ENCODE results near the gene CHID1. TPM values are rescaled to one million over a fixed set of nuclear protein-coding genes. Genes with fewer than 3 reads are reported as not detected.
A peak's percentile ranks its signal among the peaks of the same experiment; 100 is the strongest.

Gene CHID1
- total and polyA plus RNA-seq, 9 of the 15 experiments (the other 6 are each of a cell fraction or from before 2014, with no cell fraction given), result 15.1 to 108 (median 39.8) TPM

GRCh38 chr11:824292-824880 is 86.2 kb downstream of the CHID1 start (continued):
- no peak for TF ChIP-seq HOMEZ (CRISPR knock-in tag; IDR thresholded peaks at IDR 0.05)

GRCh38 chr11:823441-824291 is 86.9 kb downstream of the CHID1 start:
- H3K9ac ChIP-seq (ENCODE audit: insufficient read depth in 1 of 2, low read depth in 2 of 2, low read length in 2 of 2), result no peak overlapping the region
- H3K9me1 ChIP-seq (ENCODE audit: control insufficient read depth, insufficient read depth, low read length), result peaks cover 6% of the 10 kb centered on the region
- peaks cover 37% of the 10 kb centered on the region; the same call in 1 of the 3 replicates for H3K36me3 ChIP-seq (ENCODE audit: control insufficient read depth, insufficient read depth, low read length)
- H3K4me1 ChIP-seq (replicated peaks in 1 of 2; ENCODE audit: control insufficient read depth in 2 of 2, insufficient read depth in 2 of 2, low read length in 2 of 2), result peaks cover 30 to 91% of the 10 kb centered on the region in 2 experiments
- ATAC-seq (no peak), DNase-seq (ENCODE audit: extremely low read depth in 1 of 4, low spot score in 3 of 4) (no peak), FAIRE-seq (no peak)
- H2AFZ ChIP-seq (ENCODE audit: low read depth, low read length), result no peak overlapping the region
- intact Hi-C loops (cut with micrococcal nuclease), result no loop called here
- ChIA-PET CTCF (ENCODE audit: low intra/inter-chr PET ratio) (no interaction called here), POLR2A (interaction anchor here (0.5 to 2.5 kb wide), 7 partner anchors 8 to 33 kb away, joined by 3 to 20 read pairs (median 3); partner anchors contain the start of gene RPLP2)
- no peak overlapping the region for H3K27ac ChIP-seq (ENCODE audit: extremely low read depth, low read depth, low read length)
- H3K9me3 ChIP-seq (replicated peaks; ENCODE audit: control insufficient read depth, insufficient read depth, low read depth, low read length), result no peaks in the 10 kb centered on the region
- WGBS (ENCODE audit: insufficient coverage, low coverage, missing lambda C conversion rate), result 94% methylated on average over 21 of the region's 53 CpGs
- peaks cover 29% of the 10 kb centered on the region for H3K79me2 ChIP-seq (ENCODE audit: control insufficient read depth, insufficient read depth, low read length)
- in situ Hi-C loops (cut with MboI), result no loop called here
- no peak overlapping the region for H3K4me2 ChIP-seq (ENCODE audit: insufficient read depth, low read length)
- H3K4me3 ChIP-seq, result no peak overlapping the region
- BruUV-seq (replicated peaks), result no TSS peak
- no peaks in the 10 kb centered on the region for H3K27me3 ChIP-seq (ENCODE audit: control insufficient read depth in 2 of 2, insufficient read depth in 2 of 2, low read length in 2 of 2)
- peaks cover 13% of the 10 kb centered on the region for H4K20me1 ChIP-seq (replicated peaks; ENCODE audit: control insufficient read depth, insufficient read depth, low read length)
- TF ChIP-seq KAT8 (IDR thresholded peaks at IDR 0.05; ENCODE audit: low read depth), result no peak
- no peak for TF ChIP-seq SNRNP70 (optimal IDR thresholded peaks at IDR 0.05; ENCODE audit: low read depth, low read length)
- TF ChIP-seq HLTF (IDR thresholded peaks at IDR 0.05), result no peak
- no peak for TF ChIP-seq CHAMP1 (IDR thresholded peaks at IDR 0.05)
- TF ChIP-seq ZNF23 (CRISPR knock-in tag; IDR thresholded peaks at IDR 0.05), result no peak
- peak; percentile 17 for TF ChIP-seq HMGN3 (IDR thresholded peaks at IDR 0.05; ENCODE audit: borderline replicate concordance, extremely low read depth, insufficient read length, low read depth, low read length)
- 0 out of 2 replicates have a peak, but pooled peaks have one; percentile 69 for TF ChIP-seq TAF15 (IDR thresholded peaks at IDR 0.05; ENCODE audit: low read depth, low read length)
- no peak for TF ChIP-seq ZNF408 (CRISPR knock-in tag; IDR thresholded peaks at IDR 0.05; ENCODE audit: low read depth)
- TF ChIP-seq MITF (IDR thresholded peaks at IDR 0.05), result no peak
- no peak for TF ChIP-seq PHF20 (IDR thresholded peaks at IDR 0.05; ENCODE audit: partially characterized antibody)
